M059J (cell line): Measurements from ENCODE around the gene TMEM117. TPM values are rescaled to one million over a fixed set of nuclear protein-coding genes. Genes with fewer than 3 reads are reported as not detected.
"Not testable (repeated sequence)": the region's sequence is repeated elsewhere in the genome, so short reads cannot be mapped to it uniquely, and the experiment has no call there.

Source experiments
- DNase-seq: peaks from one replicate; pipeline ENCODE4 v3.0.0-alpha.2; 2012; ENCODE audit warnings: low read depth
- total RNA-seq: library from RNA; depleted of rRNA; stranded (reverse); fragments of >200 nt; shearing (Covaris generic); gene quantifications from 2 replicates; pipeline ENCODE4 v1.2.3, GENCODE V29; 2014

The TMEM117 gene
- total RNA-seq, 1 experiment from 2014 or later = 5.3 TPM

DNA sequence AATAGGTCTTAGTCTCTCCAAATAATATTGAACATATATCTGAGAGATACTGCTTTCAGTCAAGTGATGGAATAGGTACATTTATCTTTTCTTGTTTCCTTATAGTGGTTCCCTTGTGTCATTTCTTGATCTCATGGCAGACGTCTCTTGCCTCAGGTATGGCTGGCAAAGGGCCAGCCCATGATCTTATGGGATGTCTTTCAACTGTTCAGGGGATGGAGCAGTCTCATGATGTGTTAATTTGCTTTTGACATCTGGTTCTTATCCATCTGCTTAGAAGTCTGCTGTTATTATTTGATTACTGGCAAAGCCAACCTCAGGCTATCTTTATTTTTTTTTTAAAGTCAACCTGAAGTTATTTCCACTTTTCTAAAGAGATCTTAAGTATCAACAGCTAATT lies 262.9 kb downstream of the TMEM117 start:
- DNase-seq = no peak

DNA sequence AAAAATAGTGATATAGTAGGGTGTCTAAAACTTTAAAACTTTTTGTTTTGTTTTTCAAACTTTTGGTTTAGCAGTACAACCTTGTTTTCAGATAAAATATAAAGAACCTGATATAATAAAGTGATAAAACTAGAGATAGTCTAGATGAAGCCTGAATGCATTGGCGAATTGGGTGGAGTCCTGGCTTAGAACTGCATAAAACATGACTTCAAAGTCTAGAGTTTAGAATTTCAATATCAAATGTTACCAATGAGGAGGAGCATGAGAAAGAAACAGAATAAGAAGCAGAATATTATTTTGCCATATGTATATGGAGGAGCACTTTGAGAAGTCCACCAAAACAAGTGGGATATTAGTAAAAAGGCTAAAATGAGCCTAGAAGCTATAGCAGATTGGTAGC lies 263.6 kb downstream of the TMEM117 start:
- DNase-seq = no peak

DNA sequence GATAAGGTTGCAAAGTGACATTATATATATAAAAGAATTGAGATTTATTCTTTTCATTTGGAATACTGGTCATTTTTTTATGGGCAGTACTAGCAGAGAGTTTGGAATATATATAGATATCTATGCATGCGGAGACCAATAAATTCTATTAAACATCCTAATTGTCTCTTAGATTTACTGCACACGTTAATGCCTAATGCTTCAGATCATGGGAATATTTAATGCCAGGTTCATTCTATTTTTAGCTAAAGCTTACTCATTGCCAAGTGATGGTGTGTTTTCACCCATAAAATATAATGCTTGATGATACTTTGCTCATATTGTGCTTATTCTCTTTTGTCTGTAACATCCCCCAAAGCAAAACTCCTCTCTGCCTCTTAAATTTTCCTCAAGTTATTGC lies 264.4 kb downstream of the TMEM117 start:
- DNase-seq = no peak

DNA sequence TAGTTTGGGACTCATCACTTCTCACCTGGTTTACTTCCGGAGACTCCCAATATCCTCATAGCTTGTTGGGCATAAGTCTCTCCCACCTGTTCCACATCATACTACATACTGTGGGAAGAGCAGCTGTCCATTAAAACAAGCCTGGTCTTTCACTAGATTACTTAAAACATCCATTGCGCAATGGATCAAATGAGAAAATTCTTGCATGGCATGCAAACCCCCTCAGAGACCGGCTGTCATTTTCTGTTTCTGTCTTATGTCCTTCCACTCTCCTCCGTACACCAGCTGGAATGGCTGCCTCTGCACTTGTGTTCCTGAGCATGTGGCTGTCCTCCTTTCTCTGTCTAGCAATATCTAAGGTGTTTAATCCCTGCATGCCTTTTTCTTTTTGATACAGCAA lies 265.6 kb downstream of the TMEM117 start:
- no peak for DNase-seq

DNA sequence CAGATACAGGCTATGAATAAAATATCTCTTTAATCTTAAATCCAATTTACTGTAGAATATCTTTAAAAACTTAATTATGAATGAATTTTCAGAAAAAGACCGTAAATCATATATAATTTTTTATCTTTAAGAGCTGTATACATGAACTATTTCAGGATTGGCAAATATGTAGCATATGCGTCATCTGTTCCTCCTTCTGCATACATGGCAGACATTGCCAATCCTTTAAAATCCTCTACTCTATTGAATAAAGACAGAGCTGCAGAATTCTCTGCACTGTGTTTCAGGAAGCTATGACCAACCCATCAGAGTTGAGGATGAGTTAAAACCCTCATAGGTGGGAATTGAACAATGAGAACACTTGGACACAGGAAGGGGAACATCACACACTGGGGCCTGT lies 279.0 kb downstream of the TMEM117 start:
- no peak for DNase-seq

DNA sequence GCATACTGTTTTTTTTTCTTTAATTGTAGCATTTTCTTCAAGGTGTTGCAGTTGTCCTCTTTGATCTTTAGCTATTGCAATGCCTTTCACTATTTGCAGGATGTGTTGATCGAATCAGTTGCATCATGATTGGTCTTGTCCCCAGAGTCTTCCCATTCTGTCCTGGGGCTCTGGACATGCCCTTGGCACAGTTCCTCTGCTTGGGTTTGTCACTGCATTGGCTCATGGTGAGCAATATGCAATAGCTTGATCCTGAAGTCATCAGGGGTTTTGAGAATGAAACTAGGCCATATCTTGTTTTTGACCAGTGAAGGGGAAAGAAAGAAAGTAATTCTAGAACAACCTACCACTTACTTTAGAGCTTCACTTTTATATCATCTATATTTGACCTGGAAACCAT lies 281.5 kb downstream of the TMEM117 start:
- DNase-seq = peak; percentile 1

DNA sequence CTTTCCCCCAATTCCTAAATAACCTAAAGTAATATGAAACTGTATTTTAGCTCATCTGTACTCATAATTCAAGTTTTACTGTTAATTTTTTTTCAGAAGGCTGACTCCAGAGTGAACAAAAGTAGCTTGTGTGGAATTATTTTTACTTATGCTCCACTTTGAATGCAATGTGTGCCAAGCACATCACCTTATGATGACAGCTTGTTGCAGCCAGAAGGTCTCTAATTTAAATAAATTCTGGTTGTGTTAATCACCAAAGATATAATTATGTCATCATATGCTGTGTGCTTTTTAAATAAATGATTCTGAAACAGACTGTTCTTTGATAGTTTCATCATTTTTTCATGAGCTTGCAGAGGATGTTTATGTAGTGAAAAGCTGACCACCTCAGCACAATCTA lies 283.1 kb downstream of the TMEM117 start:
- no peak for DNase-seq

DNA sequence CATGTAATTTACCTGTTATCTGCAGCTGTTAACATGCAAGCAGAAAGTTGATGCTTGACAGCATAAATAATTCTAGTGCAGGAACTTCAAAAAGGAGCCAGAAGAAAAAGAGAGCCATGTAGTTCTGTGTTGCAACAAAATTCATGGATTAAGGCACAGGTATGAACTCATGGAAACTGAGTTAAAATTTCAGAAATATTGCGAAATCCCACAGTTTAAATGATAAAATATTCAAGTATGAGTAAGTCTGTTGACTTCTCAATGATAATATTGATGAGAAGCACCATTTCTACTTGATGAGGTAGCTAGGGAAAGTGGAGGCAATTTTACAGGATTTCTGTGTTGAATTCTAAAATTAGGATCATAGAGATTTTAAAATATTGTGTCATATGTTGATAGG lies 290.9 kb downstream of the TMEM117 start:
- no peak for DNase-seq

DNA sequence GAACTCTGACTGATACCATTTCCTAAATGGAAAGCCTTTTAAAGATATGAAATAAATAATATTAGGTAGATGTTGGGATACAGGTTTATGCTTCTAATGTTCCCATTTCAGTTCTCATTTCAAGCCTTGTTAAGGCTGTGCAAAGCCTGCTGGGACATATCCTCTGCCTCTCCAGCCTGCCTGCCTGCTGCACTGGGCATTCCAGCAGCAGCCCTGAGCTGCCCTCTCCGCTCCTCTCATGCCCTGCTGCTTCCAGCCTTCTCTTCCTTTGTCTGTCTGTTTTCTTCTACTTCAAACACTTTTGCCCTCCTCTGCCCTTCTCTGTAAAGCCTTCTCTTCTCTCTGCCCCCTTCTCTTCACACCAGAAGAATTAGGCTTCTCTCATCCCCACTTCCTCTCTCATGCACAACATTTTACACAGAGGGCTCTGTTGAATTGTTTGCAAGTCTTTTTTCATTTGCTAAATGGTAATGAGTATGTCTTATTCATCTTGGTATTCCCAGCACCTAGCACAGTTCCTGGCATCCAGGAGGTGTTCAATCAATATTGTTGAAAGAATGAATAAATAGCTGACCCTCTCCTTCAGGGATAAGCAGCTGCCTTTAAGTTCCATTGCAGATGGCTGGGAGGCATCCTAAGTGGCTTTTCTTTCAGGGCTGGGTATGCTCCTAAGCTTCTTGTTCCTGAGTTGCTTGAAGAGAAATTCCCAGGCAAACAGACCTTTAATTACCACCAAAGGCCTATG lies 292.3 kb downstream of the TMEM117 start:
- DNase-seq = no peak

DNA sequence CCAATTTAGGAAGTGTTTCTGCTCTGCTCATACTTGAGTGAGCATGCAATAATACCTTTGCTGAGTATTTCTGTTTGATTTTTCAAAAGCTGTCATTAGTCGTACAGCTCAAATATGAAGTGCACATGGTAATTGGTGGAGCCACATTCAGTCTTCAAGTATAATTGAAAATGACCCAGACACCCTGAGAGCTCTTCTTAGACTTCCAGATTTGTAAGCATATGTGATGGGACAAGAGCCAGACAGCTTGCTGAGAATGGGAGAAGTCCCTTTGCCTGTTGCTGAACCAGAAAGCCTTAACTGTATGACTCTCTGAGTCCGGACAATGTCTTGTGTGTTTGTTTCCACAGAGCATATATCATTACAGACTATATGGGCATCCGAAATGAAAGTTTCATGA lies 307.3 kb downstream of the TMEM117 start:
- DNase-seq = no peak

DNA sequence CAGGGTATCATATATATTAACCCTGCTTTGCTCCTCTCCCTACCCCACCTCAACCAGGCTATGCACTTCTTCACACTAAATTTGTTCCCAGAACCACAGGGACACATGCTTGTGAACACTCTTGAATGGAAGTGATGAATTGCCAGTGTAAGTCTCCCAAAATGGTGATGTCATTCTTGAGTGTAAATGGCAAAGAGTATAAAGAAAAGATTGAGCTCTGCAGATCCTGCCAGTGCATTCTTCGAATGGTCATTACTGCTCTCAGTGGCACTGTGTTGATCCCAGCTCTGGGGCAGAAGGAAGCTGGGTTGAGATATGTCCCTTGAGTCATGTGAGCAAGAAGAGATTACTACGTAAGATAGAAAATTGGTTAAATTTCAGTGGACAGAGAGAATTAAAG lies 313.1 kb downstream of the TMEM117 start:
- no peak for DNase-seq

DNA sequence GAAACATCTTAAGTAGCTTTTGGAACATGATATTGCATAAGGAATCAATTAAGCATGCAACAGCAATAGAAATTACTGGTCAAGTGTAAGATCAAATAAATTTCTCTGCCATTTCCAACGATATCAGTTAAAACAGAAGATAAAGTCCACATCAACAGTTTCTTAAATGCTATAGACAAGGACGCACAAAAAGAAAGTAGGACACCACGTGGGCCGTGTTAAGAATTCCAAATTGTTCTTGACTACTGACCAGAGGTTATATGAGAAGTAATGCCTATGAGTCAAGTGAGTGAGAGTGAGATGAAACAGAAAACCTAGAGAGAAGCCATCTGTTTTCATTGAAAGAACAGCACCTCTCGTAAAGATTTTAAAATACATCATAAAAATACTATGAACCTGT lies 318.2 kb downstream of the TMEM117 start:
- peak; percentile 7 for DNase-seq

DNA sequence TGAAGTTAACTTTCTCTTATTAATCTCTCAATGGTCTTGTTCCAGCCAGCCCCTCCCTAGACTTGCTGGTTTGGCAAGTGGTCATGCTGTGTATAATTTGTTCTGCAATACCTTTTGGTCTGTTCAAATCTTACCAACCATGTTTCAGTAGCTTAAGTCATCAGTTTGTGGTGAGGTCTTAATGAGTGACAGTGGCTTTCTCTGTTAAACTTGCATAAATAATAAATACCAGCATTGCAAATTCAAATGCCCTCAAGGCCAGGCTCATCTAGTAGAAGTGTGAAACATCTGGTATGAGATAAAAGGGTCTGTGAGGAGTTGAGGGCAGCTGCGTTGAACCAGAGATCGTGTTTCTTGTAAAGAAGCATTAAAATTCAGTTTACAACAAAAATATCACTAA lies 319.5 kb downstream of the TMEM117 start:
- peak; percentile 7 for DNase-seq

DNA sequence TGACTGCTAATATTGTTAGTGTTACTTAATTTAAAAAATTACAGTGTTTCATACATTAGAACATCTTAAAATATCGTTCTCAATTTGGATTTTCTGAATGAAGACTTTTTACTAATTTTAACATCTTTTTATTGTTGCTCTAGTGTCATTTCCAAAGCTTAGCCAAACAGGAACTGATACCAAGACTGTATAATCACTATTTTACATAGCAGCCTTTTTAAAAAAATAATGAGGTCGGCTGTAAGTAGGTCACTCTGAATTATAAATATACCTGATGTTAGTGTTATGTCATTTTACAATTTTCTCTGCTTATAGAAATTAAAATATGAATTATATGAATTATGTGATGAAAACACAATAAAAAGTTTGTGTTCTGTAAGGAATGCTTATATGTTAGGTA lies 321.5 kb downstream of the TMEM117 start:
- DNase-seq = no peak

DNA sequence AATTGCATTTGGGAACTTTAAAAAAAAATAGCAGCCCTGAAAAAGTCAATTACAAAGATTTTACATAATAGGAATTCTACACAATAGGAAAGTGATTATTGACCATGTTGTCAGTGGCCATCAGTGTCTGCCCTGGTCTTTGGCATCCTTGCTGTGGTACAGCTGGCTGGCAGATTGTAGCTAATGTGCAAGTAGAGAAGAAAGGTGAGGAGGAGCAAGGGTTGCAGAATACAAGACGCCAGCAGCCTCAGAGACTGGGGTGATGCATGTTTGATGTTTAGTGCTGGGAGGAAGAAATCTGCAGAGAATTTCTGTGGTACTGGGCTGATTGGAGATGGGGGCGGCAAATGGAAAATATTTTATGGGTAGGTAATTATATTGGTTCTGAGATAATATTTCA lies 322.9 kb downstream of the TMEM117 start:
- DNase-seq = no peak

DNA sequence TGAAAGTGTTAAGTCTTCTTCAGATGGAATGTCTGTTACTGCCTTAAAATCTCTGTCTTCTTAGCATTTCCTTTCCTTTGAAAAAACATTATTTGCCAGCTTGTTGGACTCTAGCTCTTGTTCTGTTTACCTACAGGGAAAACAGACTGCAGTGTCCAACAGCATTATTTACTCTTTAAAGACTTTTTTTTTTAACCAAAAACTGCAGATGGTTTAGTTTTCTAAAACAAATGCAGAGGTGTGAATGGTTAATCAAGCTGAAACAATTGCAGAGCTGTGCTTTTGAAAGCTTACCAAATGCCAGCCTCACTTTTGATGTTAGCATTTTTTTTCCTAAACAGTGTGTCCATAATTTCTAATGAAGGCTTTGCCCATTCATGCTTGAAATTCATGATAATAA lies 323.3 kb downstream of the TMEM117 start:
- no peak for DNase-seq

DNA sequence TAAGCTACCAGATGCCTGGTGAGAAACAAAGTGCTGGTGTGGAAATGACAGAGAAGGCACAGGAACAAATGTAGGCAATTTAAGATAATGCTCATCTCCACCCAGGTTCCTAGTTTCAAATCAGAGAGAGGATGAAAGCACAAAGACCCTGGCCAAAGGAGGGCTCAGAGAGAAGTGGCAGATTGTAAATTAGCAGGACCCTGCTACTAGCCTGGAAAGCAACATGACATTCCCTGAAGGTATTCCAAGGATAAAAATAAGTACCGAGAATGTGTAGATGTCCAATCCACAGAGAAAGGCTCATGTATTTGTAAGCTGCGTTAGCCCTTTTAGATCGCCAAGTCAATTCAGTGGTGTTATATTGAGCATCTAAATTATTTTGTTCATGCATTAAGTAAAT lies 324.0 kb downstream of the TMEM117 start:
- DNase-seq = no peak

DNA sequence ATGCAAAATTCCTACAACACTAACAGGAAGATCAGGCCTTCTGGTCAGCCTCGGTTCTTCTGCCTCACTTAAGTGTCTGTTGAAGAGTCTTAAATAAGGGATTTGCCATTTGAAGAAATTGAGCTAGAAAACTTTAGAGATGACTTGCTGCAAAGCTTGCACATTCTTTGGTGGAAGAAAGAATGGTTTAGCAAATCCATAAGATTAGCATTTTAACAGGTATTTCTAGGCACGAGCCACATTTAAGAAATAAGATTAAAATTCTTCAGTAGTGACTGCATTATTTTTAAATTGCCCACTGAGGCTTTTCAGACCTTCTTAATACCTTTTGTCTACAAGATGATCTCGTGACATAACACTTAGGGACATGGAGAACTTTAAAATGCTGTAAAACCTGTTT lies 327.1 kb downstream of the TMEM117 start:
- no peak for DNase-seq

DNA sequence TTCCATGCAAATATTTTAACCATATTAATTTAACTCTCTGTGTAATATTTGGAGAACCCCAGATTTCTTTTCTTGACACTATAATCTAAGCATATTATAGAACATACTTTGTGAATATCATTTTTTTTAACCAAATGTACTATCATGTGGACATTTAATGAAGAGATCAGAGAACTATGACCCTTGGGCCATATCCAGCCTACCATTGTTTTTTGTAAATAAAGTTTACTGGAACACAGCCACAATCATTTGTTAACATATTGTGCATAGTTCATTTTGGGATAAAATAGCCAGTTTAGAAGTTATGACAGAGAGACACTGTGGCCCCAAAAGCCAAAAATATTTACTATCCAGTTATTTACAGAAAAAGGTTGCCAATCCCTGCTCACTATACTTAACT lies 338.2 kb downstream of the TMEM117 start:
- DNase-seq = no peak

DNA sequence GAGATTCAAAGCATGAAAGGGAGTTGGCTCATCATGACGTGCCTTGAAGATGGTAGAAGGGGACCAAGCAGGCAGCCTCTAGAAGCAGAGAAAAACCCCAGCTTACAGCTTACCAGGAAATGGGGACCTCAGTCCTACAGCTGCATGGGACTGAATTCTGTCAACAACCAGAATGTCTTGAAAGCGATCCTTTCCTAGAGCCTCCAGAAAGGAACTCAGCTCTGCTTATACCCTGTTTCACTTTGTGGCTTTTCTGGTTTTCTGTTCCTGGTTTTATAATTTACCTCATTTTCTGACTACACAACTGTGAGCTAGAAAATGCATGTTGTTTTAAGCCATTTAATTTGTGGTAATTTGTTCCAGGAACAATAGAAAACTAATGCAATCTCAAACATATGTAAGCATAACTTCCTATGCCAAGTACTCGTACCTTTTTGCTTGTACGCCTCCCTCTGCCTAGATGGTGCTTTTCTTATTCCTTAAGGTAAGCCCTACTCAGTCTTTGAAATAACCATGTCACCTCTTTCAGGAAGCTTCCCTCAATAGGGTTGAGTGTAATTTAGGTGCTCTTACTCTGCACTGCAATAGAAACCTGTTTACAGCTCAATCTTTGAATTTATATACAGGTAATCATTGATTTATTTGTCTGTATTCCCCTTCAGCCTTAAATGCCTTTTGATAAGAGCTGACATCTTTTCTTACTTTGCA lies 348.8 kb downstream of the TMEM117 start:
- DNase-seq = no peak

DNA sequence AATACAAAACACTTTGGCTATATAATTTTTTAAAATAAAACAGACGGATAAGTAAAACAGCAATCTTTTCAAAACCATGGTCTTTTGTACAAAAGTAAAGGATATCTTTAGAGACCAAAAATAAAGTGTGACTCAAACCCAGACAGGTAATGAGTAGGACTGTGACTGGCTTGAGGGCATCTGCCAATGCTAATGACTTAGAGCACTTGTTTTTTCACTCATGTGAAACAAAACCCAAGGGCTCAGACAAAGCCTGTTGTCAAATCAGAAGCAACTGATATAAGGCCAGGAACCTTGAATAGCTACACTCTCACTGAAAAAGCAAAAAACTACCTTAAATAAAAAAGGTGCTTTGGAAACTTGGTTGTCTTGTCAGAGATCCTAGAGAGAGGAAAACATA lies 357.4 kb downstream of the TMEM117 start:
- peak; percentile 0 for DNase-seq

DNA sequence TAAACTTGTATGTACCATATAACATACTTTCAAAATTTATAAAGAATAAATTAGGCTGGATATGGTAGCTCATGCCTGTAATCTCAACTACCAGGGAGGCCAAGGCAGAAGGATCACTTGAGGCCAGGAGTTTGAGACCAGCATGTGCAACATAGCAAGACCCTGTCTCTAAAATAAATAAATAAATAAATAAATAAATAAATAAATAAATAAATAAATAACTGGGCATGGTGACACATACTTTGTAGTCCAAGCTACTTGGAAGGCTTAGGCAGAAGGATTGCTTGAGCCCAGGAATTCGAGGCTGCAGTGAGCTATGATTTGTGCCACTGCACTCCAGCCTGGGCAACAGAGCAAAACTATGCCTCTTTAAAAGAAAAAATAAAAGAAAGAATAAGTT lies 359.8 kb downstream of the TMEM117 start:
- not testable (repeated sequence) for DNase-seq

DNA sequence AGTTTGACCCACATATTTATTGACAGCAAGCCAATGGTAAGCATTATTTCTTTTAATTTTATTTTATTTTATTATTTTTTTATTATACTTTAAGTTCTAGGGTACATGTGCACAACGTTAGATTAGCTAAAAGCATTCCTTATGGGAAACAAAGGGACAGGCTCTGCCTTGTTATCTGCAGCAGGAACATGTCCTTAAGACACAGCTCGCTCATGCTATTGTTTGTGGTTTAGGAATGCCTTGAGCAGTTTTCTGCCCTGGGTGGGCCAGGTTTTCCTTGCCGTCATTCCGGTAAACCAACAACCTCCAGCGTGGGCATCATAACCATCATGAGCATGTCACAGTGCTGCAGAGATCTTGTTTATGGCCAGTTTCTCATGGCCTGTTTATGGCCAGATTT lies 370.2 kb downstream of the TMEM117 start:
- DNase-seq = no peak
